A673 (cell line): ENCODE data around the gene MID1. TPM values are rescaled to one million over a fixed set of nuclear protein-coding genes. Genes with fewer than 3 reads are reported as not detected.

Experiments used
- BruUV-seq: library from RNA; stranded (reverse); fragments of 400-500 nt; replicated peaks from 2 replicates; lab custom pipeline; 2021; lab: Mats Ljungman, UMichigan
- CTCF ChIA-PET: fragments of 300-600 bp; sonication (Branson Sonifier 250); formaldehyde crosslinking; loops from one replicate; lab custom pipeline; 2022; ENCODE audit warnings: antibody characterized with exemption; lab: Charles Lee
- POLR2A ChIA-PET: fragments of 300-600 bp; sonication (Branson Sonifier 250); formaldehyde crosslinking; loops from one replicate; lab custom pipeline; 2022; ENCODE audit warnings: antibody characterized with exemption; ENCODE audit not compliant: low non-redundant PET; lab: Charles Lee
- DNase-seq: peaks from one replicate; pipeline ENCODE4 v3.0.0-alpha.2; 2015; ENCODE audit warnings: low spot score
- H3K27ac ChIP-seq: fragments of 200-600 bp; sonication (generic); 2 replicates; pipeline ENCODE4 v1.5.1; 2016; ENCODE audit warnings: mixed run types, low read depth, mild to moderate bottlenecking, mixed read lengths, antibody characterized with exemption, low read length; ENCODE audit not compliant: poor library complexity, severe bottlenecking
- H3K27me3 ChIP-seq: fragments of 200-600 bp; sonication (generic); replicated peaks from 2 replicates; pipeline ENCODE4 v1.6.1; 2017; ENCODE audit warnings: mixed run types, low read depth, mild to moderate bottlenecking, mixed read lengths, antibody characterized with exemption, low read length; ENCODE audit not compliant: insufficient read depth, poor library complexity
- H3K36me3 ChIP-seq: fragments of 200-600 bp; sonication (generic); 2 replicates; pipeline ENCODE4 v1.6.1; 2016; ENCODE audit warnings: mixed run types, mild to moderate bottlenecking, mixed read lengths, antibody characterized with exemption, low read length; ENCODE audit not compliant: insufficient read depth, poor library complexity, severe bottlenecking
- H3K4me1 ChIP-seq: fragments of 200-600 bp; sonication (generic); 2 replicates; pipeline ENCODE4 v1.6.1; 2017; ENCODE audit warnings: mixed run types, mild to moderate bottlenecking, mixed read lengths, antibody characterized with exemption, low read length; ENCODE audit not compliant: insufficient read depth, poor library complexity, severe bottlenecking
- H3K4me3 ChIP-seq: fragments of 200-600 bp; sonication (generic); 2 replicates; pipeline ENCODE4 v1.5.1; 2016; ENCODE audit warnings: low read depth, mixed run types, mild to moderate bottlenecking, mixed read lengths, low read length; ENCODE audit not compliant: poor library complexity, severe bottlenecking
- H3K9me3 ChIP-seq: fragments of 200-600 bp; sonication (generic); 2 replicates; pipeline ENCODE4 v1.6.1; 2016; ENCODE audit warnings: mixed run types, low read depth, mild to moderate bottlenecking, mixed read lengths, antibody characterized with exemption, low read length; ENCODE audit not compliant: poor library complexity, severe bottlenecking
- EZH2 ChIP-seq: fragments of 200-600 bp; sonication (generic); IDR thresholded peaks from 2 replicates; pipeline ENCODE4 v1.6.1; 2017; ENCODE audit warnings: borderline replicate concordance, low read depth, mild to moderate bottlenecking, mixed read lengths, antibody characterized with exemption, low read length; ENCODE audit not compliant: poor library complexity, severe bottlenecking
- intact Hi-C: fragments of 100-400 bp; cut with micrococcal nuclease; formaldehyde crosslinking; loops from one replicate; pipeline ENCODE4 v1.10.0; 2022; ENCODE audit not compliant: unreplicated experiment
- total RNA-seq: library from RNA; stranded (reverse); gene quantifications from 2 replicates; pipeline ENCODE4 v1.2.3, GENCODE V29; 2021
- TF ChIP-seq, protein P1 (sequence below): fragments of 300-800, 200-600 bp; sonication (generic); conservative IDR thresholded peaks from 2 replicates; pipeline ENCODE4 v1.5.1; 2017; ENCODE audit warnings: low read depth, mild to moderate bottlenecking, antibody characterized with exemption, low read length, moderate library complexity, mixed read lengths

Gene MID1
- total RNA-seq, 1 experiment from 2014 or later = 7.0 TPM

- no peak for DNase-seq
- peaks cover 4% of the 10 kb centered on the region for H3K4me1 ChIP-seq
- H3K4me3 ChIP-seq = no peak overlapping the region
- ChIA-PET POLR2A (interaction anchor here (0.6 kb wide), 1 partner anchor 1590 kb away, joined by 6 read pairs; no protein-coding TSS in a partner anchor), CTCF (no interaction called here)
- H3K27ac ChIP-seq = no peak overlapping the region
- TF ChIP-seq, protein P1, sequence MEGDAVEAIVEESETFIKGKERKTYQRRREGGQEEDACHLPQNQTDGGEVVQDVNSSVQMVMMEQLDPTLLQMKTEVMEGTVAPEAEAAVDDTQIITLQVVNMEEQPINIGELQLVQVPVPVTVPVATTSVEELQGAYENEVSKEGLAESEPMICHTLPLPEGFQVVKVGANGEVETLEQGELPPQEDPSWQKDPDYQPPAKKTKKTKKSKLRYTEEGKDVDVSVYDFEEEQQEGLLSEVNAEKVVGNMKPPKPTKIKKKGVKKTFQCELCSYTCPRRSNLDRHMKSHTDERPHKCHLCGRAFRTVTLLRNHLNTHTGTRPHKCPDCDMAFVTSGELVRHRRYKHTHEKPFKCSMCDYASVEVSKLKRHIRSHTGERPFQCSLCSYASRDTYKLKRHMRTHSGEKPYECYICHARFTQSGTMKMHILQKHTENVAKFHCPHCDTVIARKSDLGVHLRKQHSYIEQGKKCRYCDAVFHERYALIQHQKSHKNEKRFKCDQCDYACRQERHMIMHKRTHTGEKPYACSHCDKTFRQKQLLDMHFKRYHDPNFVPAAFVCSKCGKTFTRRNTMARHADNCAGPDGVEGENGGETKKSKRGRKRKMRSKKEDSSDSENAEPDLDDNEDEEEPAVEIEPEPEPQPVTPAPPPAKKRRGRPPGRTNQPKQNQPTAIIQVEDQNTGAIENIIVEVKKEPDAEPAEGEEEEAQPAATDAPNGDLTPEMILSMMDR = no peak
- TF ChIP-seq EZH2 = no peak
- peaks cover 8% of the 10 kb centered on the region for H3K9me3 ChIP-seq
- BruUV-seq = no TSS peak
- H3K27me3 ChIP-seq = no peaks in the 10 kb centered on the region
- intact Hi-C loops = no loop called here
- H3K36me3 ChIP-seq = no peaks in the 10 kb centered on the region
Observed at GRCh38 chrX:10571260-10571659, 49.1 kb downstream of the MID1 start.

GRCh38 chrX:10570601-10571000 is 49.8 kb downstream of the MID1 start:
- intact Hi-C loops = no loop called here
- CTCF ChIA-PET = no interaction called here
- peaks cover 8% of the 10 kb centered on the region for H3K9me3 ChIP-seq
- no peak overlapping the region for H3K27ac ChIP-seq
- H3K36me3 ChIP-seq = no peaks in the 10 kb centered on the region
- BruUV-seq = no TSS peak
- no peak for DNase-seq
- H3K4me1 ChIP-seq = no peaks in the 10 kb centered on the region
- POLR2A ChIA-PET = interaction anchor here (0.6 kb wide), 1 partner anchor 1589 kb away, joined by 6 read pairs; no protein-coding TSS in a partner anchor
- TF ChIP-seq, protein P1 = no peak
- no peak for TF ChIP-seq EZH2
- H3K27me3 ChIP-seq = no peaks in the 10 kb centered on the region
- H3K4me3 ChIP-seq = no peak overlapping the region

- H3K4me3 ChIP-seq = no peak overlapping the region
- H3K27me3 ChIP-seq = no peaks in the 10 kb centered on the region
- TF ChIP-seq, protein P1 = no peak
- no peak for TF ChIP-seq EZH2
- no peaks in the 10 kb centered on the region for H3K4me1 ChIP-seq
- intact Hi-C loops = no loop called here
- H3K27ac ChIP-seq = no peak overlapping the region
- CTCF ChIA-PET = no interaction called here
- H3K9me3 ChIP-seq = peaks cover 8% of the 10 kb centered on the region
- H3K36me3 ChIP-seq = no peaks in the 10 kb centered on the region
- POLR2A ChIA-PET = no interaction called here
- BruUV-seq = no TSS peak
- DNase-seq = no peak
Observed at GRCh38 chrX:10569946-10570345, 50.4 kb downstream of the MID1 start.
